Osteoblast (primary cell): ENCODE measurements around the gene SPECC1. TPM values are rescaled to one million over a fixed set of nuclear protein-coding genes. Genes with fewer than 3 reads are reported as not detected.
"Not testable (repeated sequence)": the region's sequence is repeated elsewhere in the genome, so short reads cannot be mapped to it uniquely, and the experiment has no call there.

Experiments used
- DNase-seq: peaks from one replicate; pipeline ENCODE4 v3.0.0; 2011; ENCODE audit warnings: low spot score, mixed read lengths; ENCODE audit not compliant: insufficient read length; ENCODE audit errors: missing footprints
- H2AFZ ChIP-seq: 2 replicates; pipeline ENCODE4 v1.6.0; 2011; ENCODE audit warnings: mild to moderate bottlenecking, low read length
- H3K27ac ChIP-seq: 2 replicates; pipeline ENCODE4 v1.5.1; 2011; ENCODE audit warnings: mild to moderate bottlenecking, low read depth, low read length, moderate library complexity
- H3K27me3 ChIP-seq: 2 replicates; pipeline ENCODE4 v1.6.0; 2012; ENCODE audit warnings: mild to moderate bottlenecking, control low read depth, inconsistent platforms, low read length, moderate library complexity; ENCODE audit not compliant: insufficient read depth
- H3K36me3 ChIP-seq: 2 replicates; pipeline ENCODE4 v1.5.1; 2011; ENCODE audit warnings: mild to moderate bottlenecking, low read length, control low read depth, moderate library complexity; ENCODE audit not compliant: insufficient read depth
- H3K4me1 ChIP-seq: 2 replicates; pipeline ENCODE4 v1.5.1; 2011; ENCODE audit warnings: mild to moderate bottlenecking, low read length, control low read depth, moderate library complexity; ENCODE audit not compliant: insufficient read depth
- H3K4me2 ChIP-seq: 2 replicates; pipeline ENCODE4 v1.6.0; 2011; ENCODE audit warnings: mild to moderate bottlenecking, low read length; ENCODE audit not compliant: insufficient read depth
- H3K4me3 ChIP-seq: fragments of 200-600 bp; sonication (generic); 3 replicates; pipeline ENCODE4 v1.5.1; 2012; ENCODE audit warnings: mild to moderate bottlenecking, low read length, inconsistent platforms; ENCODE audit not compliant: insufficient read depth
- H3K79me2 ChIP-seq: 2 replicates; pipeline ENCODE4 v1.6.0; 2012; ENCODE audit warnings: mild to moderate bottlenecking, low read length, control low read depth, inconsistent platforms; ENCODE audit not compliant: insufficient read depth
- H3K9me3 ChIP-seq: 2 replicates; pipeline ENCODE4 v1.5.1; 2011; ENCODE audit warnings: low read depth, low read length, control low read depth
- H4K20me1 ChIP-seq: 2 replicates; pipeline ENCODE4 v1.6.0; 2012; ENCODE audit warnings: mild to moderate bottlenecking, low read length, control low read depth; ENCODE audit not compliant: insufficient read depth
- CTCF ChIP-seq: IDR thresholded peaks from 2 replicates; pipeline ENCODE4 v1.5.1; 2011; ENCODE audit warnings: mild to moderate bottlenecking, low read depth, low read length, moderate library complexity; ENCODE audit errors: extremely low read depth
- total RNA-seq: library from RNA; depleted of rRNA; stranded (reverse); fragments of >200 nt; gene quantifications from 2 replicates; pipeline ENCODE4 v1.2.3, GENCODE V29; 2012

Gene SPECC1
- total RNA-seq, 1 donor = 155 TPM

GRCh38 chr17:20012017-20012536 is 2.9 kb downstream of the SPECC1 start:
- TF ChIP-seq CTCF = no peak
- peaks cover 25% of the 10 kb centered on the region for H3K27me3 ChIP-seq

GRCh38 chr17:20016475-20016992 is 7.4 kb downstream of the SPECC1 start:
- peaks cover 10% of the 10 kb centered on the region for H3K27me3 ChIP-seq
- H4K20me1 ChIP-seq, H3K4me3 ChIP-seq, H3K4me1 ChIP-seq, H3K79me2 ChIP-seq, H3K27ac ChIP-seq, DNase-seq, H3K9me3 ChIP-seq, H2AFZ ChIP-seq, H3K4me2 ChIP-seq, H3K36me3 ChIP-seq: not testable (repeated sequence)

More at GRCh38 chr17:20012017-20012536, 2.9 kb downstream of the SPECC1 start:
- no peak for DNase-seq
- Histone ChIP-seq H2AFZ (no peak overlapping the region), H4K20me1 (no peaks in the 10 kb centered on the region), H3K27ac (no peak overlapping the region), H3K4me3 (no peak overlapping the region), H3K36me3 (no peaks in the 10 kb centered on the region), H3K79me2 (no peaks in the 10 kb centered on the region), H3K4me1 (peaks cover 10% of the 10 kb centered on the region), H3K9me3 (no peaks in the 10 kb centered on the region), H3K4me2 (no peak overlapping the region)

- Histone ChIP-seq H3K9me3 (no peaks in the 10 kb centered on the region), H3K4me1 (no peaks in the 10 kb centered on the region), H3K27ac (no peak overlapping the region), H3K79me2 (no peaks in the 10 kb centered on the region), H3K27me3 (peaks cover 4% of the 10 kb centered on the region), H2AFZ (no peak overlapping the region), H4K20me1 (no peaks in the 10 kb centered on the region), H3K4me2 (no peak overlapping the region), H3K4me3 (no peak overlapping the region), H3K36me3 (no peaks in the 10 kb centered on the region)
- no peak for DNase-seq
- no peak for TF ChIP-seq CTCF
Measured at GRCh38 chr17:20022701-20023100, 13.5 kb downstream of the SPECC1 start.

GRCh38 chr17:20026960-20027359 is 17.8 kb downstream of the SPECC1 start:
- no peak overlapping the region for H3K4me2 ChIP-seq
- H3K4me1 ChIP-seq = no peaks in the 10 kb centered on the region
- H3K27ac ChIP-seq = no peak overlapping the region
- H3K4me3 ChIP-seq = no peak overlapping the region
- no peak for TF ChIP-seq CTCF
- H4K20me1 ChIP-seq = no peaks in the 10 kb centered on the region
- H3K27me3 ChIP-seq = peaks cover 4% of the 10 kb centered on the region
- no peak overlapping the region for H2AFZ ChIP-seq
- H3K36me3 ChIP-seq = no peaks in the 10 kb centered on the region
- DNase-seq = no peak
- no peaks in the 10 kb centered on the region for H3K79me2 ChIP-seq
- no peaks in the 10 kb centered on the region for H3K9me3 ChIP-seq
